ENCODE data around the gene CIDEA.
"Not testable (repeated sequence)": the region's sequence is repeated elsewhere in the genome, so short reads cannot be mapped to it uniquely, and the experiment has no call there.

The CIDEA gene

GRCh38 chr18:12254136-12254819, at the start of gene CIDEA:
TSS of gene CIDEA (plus strand) at chr18:12254361. CDS start at chr18:12254384, 23 bp downstream.
- Histone ChIP-seq H3K27me3 (peaks cover 91% of the 10 kb centered on the region), H3K9me3 (no peaks in the 10 kb centered on the region), H3K4me3 (ENCODE audit: low read depth in 1 of 2, low read length in 1 of 2) (no peak within 1 kb of the TSS), H3K27ac (no peak within 1 kb of the TSS), H3K4me1 (ENCODE audit: control insufficient read depth in 1 of 2, insufficient read depth in 1 of 2, low read depth in 1 of 2, low read length in 1 of 2) (no peaks in the 10 kb centered on the region), H3K36me3 (no peaks in the 10 kb centered on the region)
- TF ChIP-seq CTCF (IDR thresholded peaks at IDR 0.05), result no peak

GRCh38 chr18:12208296-12209153, 45.6 kb upstream of the CIDEA start:
- not testable (repeated sequence) for H3K9me3 ChIP-seq; H3K27me3 ChIP-seq; H3K36me3 ChIP-seq; H3K4me1 ChIP-seq (ENCODE audit: control insufficient read depth in 1 of 2, insufficient read depth in 1 of 2, low read depth in 1 of 2, low read length in 1 of 2); H3K27ac ChIP-seq; H3K4me3 ChIP-seq (ENCODE audit: low read depth in 1 of 2, low read length in 1 of 2)

DNA sequence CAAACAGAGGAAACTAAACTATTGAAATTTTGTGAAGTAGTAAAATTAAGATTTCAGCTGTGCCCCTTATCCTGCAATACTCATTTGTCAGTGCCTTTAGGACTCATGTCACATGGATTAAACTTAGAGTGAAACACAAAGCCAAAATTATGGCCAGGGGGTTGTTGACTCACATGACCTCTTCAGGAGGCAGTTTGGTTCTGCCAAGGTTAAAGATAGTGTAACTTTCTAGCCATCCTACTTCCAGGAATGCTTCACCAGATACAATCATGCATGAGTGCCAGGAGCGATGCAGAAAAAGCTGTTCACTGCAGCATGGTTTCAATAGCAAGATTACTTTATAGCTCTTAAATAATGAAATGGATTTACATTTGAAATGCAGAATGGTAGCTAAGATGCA, 41.9 kb upstream of the CIDEA start:
- not testable (repeated sequence) for H3K27me3 ChIP-seq; H3K27ac ChIP-seq; H3K9me3 ChIP-seq; H3K4me3 ChIP-seq (ENCODE audit: low read depth in 1 of 2, low read length in 1 of 2); H3K4me1 ChIP-seq (ENCODE audit: control insufficient read depth in 1 of 2, insufficient read depth in 1 of 2, low read depth in 1 of 2, low read length in 1 of 2); H3K36me3 ChIP-seq

DNA sequence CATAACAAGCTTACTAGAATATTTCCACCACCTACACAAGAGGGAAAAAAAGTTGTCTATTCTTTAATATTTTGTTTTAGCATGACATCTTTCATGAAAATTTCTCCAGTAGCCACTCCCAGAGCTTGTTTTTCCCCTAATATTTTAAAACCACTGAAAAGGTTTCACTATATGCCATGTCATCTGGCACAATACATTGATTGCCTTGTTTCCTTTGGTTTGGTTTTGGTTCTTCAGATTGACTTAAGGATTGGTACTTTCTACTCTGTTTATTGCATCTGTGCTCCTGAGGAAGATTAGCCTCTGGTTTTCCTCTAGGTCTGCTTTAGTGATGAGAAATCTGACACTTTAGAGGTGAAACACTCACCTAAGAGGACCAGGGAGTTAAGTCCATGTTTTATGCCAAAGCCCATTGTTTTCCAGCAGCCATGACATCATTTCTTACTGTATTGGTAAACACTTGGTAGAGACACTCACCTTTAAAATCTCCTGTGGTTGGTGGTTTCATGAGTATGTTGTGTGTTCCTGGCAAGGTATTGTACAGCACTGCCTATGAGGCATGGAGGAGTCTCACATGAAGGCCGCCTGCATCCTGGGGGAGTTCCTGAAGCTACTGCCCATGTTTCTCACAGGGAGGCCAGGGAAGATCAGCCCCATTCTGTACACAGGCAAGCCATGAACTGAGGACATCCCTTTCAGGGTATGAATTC, 39.7 kb upstream of the CIDEA start:
- H3K27me3 ChIP-seq; H3K4me1 ChIP-seq (ENCODE audit: control insufficient read depth in 1 of 2, insufficient read depth in 1 of 2, low read depth in 1 of 2, low read length in 1 of 2); H3K36me3 ChIP-seq; H3K27ac ChIP-seq; H3K9me3 ChIP-seq; H3K4me3 ChIP-seq (ENCODE audit: low read depth in 1 of 2, low read length in 1 of 2): not testable (repeated sequence)

- not testable (repeated sequence) for H3K4me1 ChIP-seq (ENCODE audit: control insufficient read depth in 1 of 2, insufficient read depth in 1 of 2, low read depth in 1 of 2, low read length in 1 of 2); H3K36me3 ChIP-seq; H3K27ac ChIP-seq; H3K4me3 ChIP-seq (ENCODE audit: low read depth in 1 of 2, low read length in 1 of 2); H3K27me3 ChIP-seq; H3K9me3 ChIP-seq
Observed at GRCh38 chr18:12216471-12216870, 37.7 kb upstream of the CIDEA start.

- not testable (repeated sequence) for H3K4me3 ChIP-seq (ENCODE audit: low read depth in 1 of 2, low read length in 1 of 2); H3K27ac ChIP-seq
Observed at GRCh38 chr18:12218603-12219002, 35.6 kb upstream of the CIDEA start.

GRCh38 chr18:12222041-12222440, 32.1 kb upstream of the CIDEA start:
- H3K4me3 ChIP-seq (ENCODE audit: low read depth in 1 of 2, low read length in 1 of 2); H3K27ac ChIP-seq; H3K36me3 ChIP-seq; H3K4me1 ChIP-seq (ENCODE audit: control insufficient read depth in 1 of 2, insufficient read depth in 1 of 2, low read depth in 1 of 2, low read length in 1 of 2); H3K9me3 ChIP-seq; H3K27me3 ChIP-seq: not testable (repeated sequence)

More at GRCh38 chr18:12218603-12219002, 35.6 kb upstream of the CIDEA start:
- not testable (repeated sequence) for H3K4me1 ChIP-seq (ENCODE audit: control insufficient read depth in 1 of 2, insufficient read depth in 1 of 2, low read depth in 1 of 2, low read length in 1 of 2); H3K9me3 ChIP-seq; H3K27me3 ChIP-seq; H3K36me3 ChIP-seq

DNA sequence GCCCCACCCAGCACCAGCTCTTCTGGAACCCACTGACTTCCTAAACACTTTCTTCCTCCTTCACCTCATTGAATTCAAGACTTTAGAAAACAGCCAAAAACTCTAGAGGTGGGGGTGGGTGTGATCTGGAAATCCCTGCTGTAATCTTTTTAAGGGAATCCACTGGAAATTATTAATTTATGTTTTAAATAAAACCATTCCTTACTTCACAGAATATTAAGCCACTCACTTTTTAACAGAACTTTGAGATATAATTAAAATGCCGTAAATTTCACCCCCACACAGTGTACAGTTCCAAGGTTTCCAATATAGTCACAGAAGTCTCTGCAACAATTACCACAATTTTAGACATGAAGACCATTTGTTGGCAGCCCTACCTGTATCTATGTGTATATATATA, 30.8 kb upstream of the CIDEA start:
- not testable (repeated sequence) for H3K4me3 ChIP-seq (ENCODE audit: low read depth in 1 of 2, low read length in 1 of 2); H3K9me3 ChIP-seq; H3K27me3 ChIP-seq; H3K27ac ChIP-seq; H3K4me1 ChIP-seq (ENCODE audit: control insufficient read depth in 1 of 2, insufficient read depth in 1 of 2, low read depth in 1 of 2, low read length in 1 of 2); H3K36me3 ChIP-seq

GRCh38 chr18:12226807-12227206, 27.4 kb upstream of the CIDEA start:
- not testable (repeated sequence) for H3K27me3 ChIP-seq; H3K4me1 ChIP-seq (ENCODE audit: control insufficient read depth in 1 of 2, insufficient read depth in 1 of 2, low read depth in 1 of 2, low read length in 1 of 2); H3K4me3 ChIP-seq (ENCODE audit: low read depth in 1 of 2, low read length in 1 of 2); H3K9me3 ChIP-seq; H3K36me3 ChIP-seq; H3K27ac ChIP-seq

- not testable (repeated sequence) for H3K36me3 ChIP-seq; H3K4me1 ChIP-seq (ENCODE audit: control insufficient read depth in 1 of 2, insufficient read depth in 1 of 2, low read depth in 1 of 2, low read length in 1 of 2); H3K27ac ChIP-seq; H3K4me3 ChIP-seq (ENCODE audit: low read depth in 1 of 2, low read length in 1 of 2); H3K9me3 ChIP-seq; H3K27me3 ChIP-seq
Observed at GRCh38 chr18:12227399-12228186, 26.6 kb upstream of the CIDEA start.

DNA sequence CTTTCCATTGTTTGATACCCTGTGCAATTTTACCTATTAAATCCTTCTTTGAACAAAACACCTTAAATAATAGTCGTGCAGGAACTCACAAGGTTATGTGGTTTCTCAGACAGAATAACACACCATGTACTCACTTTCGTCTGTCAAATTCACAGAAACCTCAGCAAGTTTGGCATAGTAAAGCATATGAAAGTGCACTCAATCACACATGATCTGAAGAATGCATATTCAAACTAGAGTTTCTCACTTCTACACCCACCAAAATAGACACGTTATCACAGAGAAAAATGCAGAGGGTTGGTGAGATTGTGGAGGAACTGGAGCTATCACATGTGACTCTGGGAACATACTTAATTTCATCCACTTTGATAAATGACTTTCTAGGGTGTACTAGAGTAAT, 25.9 kb upstream of the CIDEA start:
- not testable (repeated sequence) for H3K4me3 ChIP-seq (ENCODE audit: low read depth in 1 of 2, low read length in 1 of 2)

GRCh38 chr18:12230561-12230960, 23.6 kb upstream of the CIDEA start:
- H3K4me3 ChIP-seq (ENCODE audit: low read depth in 1 of 2, low read length in 1 of 2); H3K4me1 ChIP-seq (ENCODE audit: control insufficient read depth in 1 of 2, insufficient read depth in 1 of 2, low read depth in 1 of 2, low read length in 1 of 2); H3K9me3 ChIP-seq; H3K27ac ChIP-seq; H3K27me3 ChIP-seq; H3K36me3 ChIP-seq: not testable (repeated sequence)

More for the DNA sequence above, 25.9 kb upstream of the CIDEA start:
- H3K27me3 ChIP-seq; H3K27ac ChIP-seq; H3K36me3 ChIP-seq; H3K4me1 ChIP-seq (ENCODE audit: control insufficient read depth in 1 of 2, insufficient read depth in 1 of 2, low read depth in 1 of 2, low read length in 1 of 2); H3K9me3 ChIP-seq: not testable (repeated sequence)

All from neutrophil (primary cell).